Lower leg skin (tissue), 4 donors: Measurements from ENCODE around the gene PSMC3IP. TPM values are rescaled to one million over a fixed set of nuclear protein-coding genes. Genes with fewer than 3 reads are reported as not detected.

Experiments used
- DNase-seq, 2 donors: peaks; one replicate each; pipeline ENCODE4 v3.0.0-alpha.2; 2019; ENCODE audit warnings: low spot score in 2 of 2
- H3K4me3 ChIP-seq: fragments of 200-600 bp; sonication (generic); 2 replicates; pipeline ENCODE4 v1.5.1; 2017; ENCODE audit warnings: mild to moderate bottlenecking, low read depth; ENCODE audit not compliant: poor library complexity, severe bottlenecking
- POLR2A ChIP-seq, 2 donors: fragments of 450-650 bp; IDR thresholded peaks; one replicate each; pipeline ENCODE4 v1.6.1; 2016 to 2017; ENCODE audit warnings: antibody characterized with exemption in 2 of 2, mild to moderate bottlenecking in 1 of 2, moderate library complexity in 1 of 2
- WGBS, 2 donors: methylation state at CpG; one replicate each; pipeline ENCODE4 v1.1.5; 2018; 5-methylcytosine and 5-hydroxymethylcytosine counted together
- intact Hi-C: fragments of 100-400 bp; cut with DNase I; formaldehyde crosslinking; loops from one replicate; pipeline ENCODE4 v1.15.0; 2023; ENCODE audit warnings: low total_unique reads
- total RNA-seq, 4 donors: library from RNA; depleted of rRNA; stranded (reverse); fragments of >200 nt; gene quantifications; one replicate each; pipeline ENCODE4 v1.1.0, GENCODE V29; 2016
- TF ChIP-seq, protein P1 (sequence below), 3 donors: fragments of 450-650 bp; IDR thresholded peaks; one replicate each; pipeline ENCODE4 v1.5.1; 2016; ENCODE audit warnings: antibody characterized with exemption in 3 of 3, mild to moderate bottlenecking in 3 of 3, moderate library complexity in 2 of 3

Gene PSMC3IP
- total RNA-seq, 4 donors from 2014 or later: 0.67 to 3.6 (median 1.8) TPM

- intact Hi-C loops: no loop called here
- no peak for TF ChIP-seq POLR2A (IDR thresholded peaks at IDR 0.05)
- TF ChIP-seq, protein P1, sequence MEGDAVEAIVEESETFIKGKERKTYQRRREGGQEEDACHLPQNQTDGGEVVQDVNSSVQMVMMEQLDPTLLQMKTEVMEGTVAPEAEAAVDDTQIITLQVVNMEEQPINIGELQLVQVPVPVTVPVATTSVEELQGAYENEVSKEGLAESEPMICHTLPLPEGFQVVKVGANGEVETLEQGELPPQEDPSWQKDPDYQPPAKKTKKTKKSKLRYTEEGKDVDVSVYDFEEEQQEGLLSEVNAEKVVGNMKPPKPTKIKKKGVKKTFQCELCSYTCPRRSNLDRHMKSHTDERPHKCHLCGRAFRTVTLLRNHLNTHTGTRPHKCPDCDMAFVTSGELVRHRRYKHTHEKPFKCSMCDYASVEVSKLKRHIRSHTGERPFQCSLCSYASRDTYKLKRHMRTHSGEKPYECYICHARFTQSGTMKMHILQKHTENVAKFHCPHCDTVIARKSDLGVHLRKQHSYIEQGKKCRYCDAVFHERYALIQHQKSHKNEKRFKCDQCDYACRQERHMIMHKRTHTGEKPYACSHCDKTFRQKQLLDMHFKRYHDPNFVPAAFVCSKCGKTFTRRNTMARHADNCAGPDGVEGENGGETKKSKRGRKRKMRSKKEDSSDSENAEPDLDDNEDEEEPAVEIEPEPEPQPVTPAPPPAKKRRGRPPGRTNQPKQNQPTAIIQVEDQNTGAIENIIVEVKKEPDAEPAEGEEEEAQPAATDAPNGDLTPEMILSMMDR (IDR thresholded peaks at IDR 0.05): no peak
- no peak for DNase-seq
- WGBS, 2 donors: 30 to 39% methylated on average over 4 of the region's 4 CpGs
- H3K4me3 ChIP-seq: no peak overlapping the region
Observed at GRCh38 chr17:42617956-42618431, 40.5 kb upstream of the PSMC3IP start.

GRCh38 chr17:42613699-42614295 is 36.3 kb upstream of the PSMC3IP start:
- TF ChIP-seq, protein P1 (IDR thresholded peaks at IDR 0.05): no peak
- TF ChIP-seq POLR2A (IDR thresholded peaks at IDR 0.05): no peak
- peak in 1 of 2 donors; percentile 83 for DNase-seq
- intact Hi-C loops: no loop called here
- no peak overlapping the region for H3K4me3 ChIP-seq
- WGBS, 2 donors: 97 to 98% methylated on average over 12 to 17 of the region's 17 CpGs

- no peak for TF ChIP-seq POLR2A (IDR thresholded peaks at IDR 0.05)
- TF ChIP-seq, protein P1 (IDR thresholded peaks at IDR 0.05): no peak
- 92 to 97% methylated on average over 4 of the region's 4 CpGs for whole genome bisulfite sequencing, 2 donors
- H3K4me3 ChIP-seq: no peak overlapping the region
- DNase-seq: peak in 1 of 2 donors; percentile 67
- intact Hi-C loops: no loop called here
Observed at GRCh38 chr17:42612013-42612412, 34.5 kb upstream of the PSMC3IP start.

- DNase-seq: peak in 1 of 2 donors; percentile 6
- peak overlapping the region; percentile 35 for H3K4me3 ChIP-seq
- intact Hi-C loops: loop anchor here (2.0 kb wide), 1 partner anchor 67 kb away; the partner anchor contains the start of gene PLEKHH3
- 6 to 14% methylated on average over 29 to 32 of the region's 42 CpGs for WGBS, 2 donors
Observed at GRCh38 chr17:42609814-42610801, 32.6 kb upstream of the PSMC3IP start.

DNA sequence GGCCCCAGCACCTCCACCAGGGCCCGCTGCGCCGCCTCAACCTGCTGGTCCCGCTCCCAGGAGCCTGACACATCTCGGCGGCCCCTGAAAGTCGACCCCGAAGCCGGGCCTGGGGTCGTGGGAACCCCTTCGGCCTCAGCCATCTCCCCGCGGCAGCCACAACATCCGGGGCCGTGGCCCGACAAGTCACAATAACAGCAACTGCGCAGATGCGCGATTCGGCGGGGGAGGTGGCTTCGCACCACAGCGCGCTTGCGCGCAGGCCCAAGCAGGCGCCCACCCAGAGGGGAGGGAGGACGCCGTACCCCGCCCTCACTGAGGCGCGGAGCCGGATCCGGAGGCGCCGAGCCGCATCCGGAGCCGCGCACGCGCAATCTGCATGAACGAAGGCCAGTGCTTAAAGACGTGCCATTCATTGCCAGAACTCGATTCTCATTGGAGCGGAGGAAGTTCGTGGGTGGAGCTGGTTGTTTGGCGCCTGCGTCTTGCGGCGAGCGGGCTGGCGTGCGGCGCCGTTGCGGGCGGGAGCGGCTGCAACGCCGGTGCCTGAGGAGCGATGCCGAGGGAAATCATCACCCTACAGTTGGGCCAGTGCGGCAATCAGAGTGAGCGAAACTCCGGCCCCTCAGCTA is 31.8 kb upstream of the PSMC3IP start, which contains the start of the genes RETREG3 and TUBG1:
Gene RETREG3 (minus strand): TSS at position 193 of the 632 bp plus-strand sequence. CDS start 50 bp downstream, at position 143.
Gene TUBG1 (plus strand): TSS at position 502 of the 632 bp plus-strand sequence. CDS start 55 bp downstream, at position 557.
- TF ChIP-seq POLR2A (IDR thresholded peaks at IDR 0.05): peak in 1 of 2 donors; percentile 86
- TF ChIP-seq, protein P1 (IDR thresholded peaks at IDR 0.05): no peak
- intact Hi-C loops: loop anchor here (2.0 kb wide), 1 partner anchor 68 kb away; the partner anchor contains the start of gene PLEKHH3
- H3K4me3 ChIP-seq: peak within 1 kb of the TSS; percentile 98
- DNase-seq: peak; percentile 97 to 99
- WGBS, 2 donors: 0% methylated on average over 4 to 43 of the region's 66 CpGs
